H9 (cell line): Measurements from ENCODE around the gene MYO1F. TPM values are rescaled to one million over a fixed set of nuclear protein-coding genes. Genes with fewer than 3 reads are reported as not detected.

Experiments
- DNase-seq: peaks from one replicate; pipeline ENCODE4 v3.0.0-alpha.2; 2017
- H2AFZ ChIP-seq: one replicate; pipeline ENCODE4 v1.6.1; 2013; ENCODE audit warnings: mild to moderate bottlenecking, low read length, control low read depth, moderate library complexity
- H2AK5ac ChIP-seq: 2 replicates; pipeline ENCODE4 v1.6.1; 2013; ENCODE audit warnings: low read length, control low read depth, mixed read lengths; ENCODE audit not compliant: insufficient read length
- H2BK120ac ChIP-seq: one replicate; pipeline ENCODE4 v1.6.1; 2013; ENCODE audit warnings: low read depth, mild to moderate bottlenecking, low read length, control low read depth, inconsistent platforms; ENCODE audit not compliant: poor library complexity, severe bottlenecking
- H2BK12ac ChIP-seq: 2 replicates; pipeline ENCODE4 v1.6.1; 2013; ENCODE audit warnings: low read length, control low read depth, mixed read lengths, low read depth; ENCODE audit not compliant: insufficient read length
- H2BK15ac ChIP-seq: 2 replicates; pipeline ENCODE4 v1.6.1; 2013; ENCODE audit warnings: low read depth, low read length, control low read depth
- H2BK20ac ChIP-seq: one replicate; pipeline ENCODE4 v1.6.1; 2013; ENCODE audit warnings: low read depth, mild to moderate bottlenecking, low read length, control low read depth, inconsistent platforms; ENCODE audit not compliant: poor library complexity, severe bottlenecking
- H2BK5ac ChIP-seq: 2 replicates; pipeline ENCODE4 v1.6.1; 2013; ENCODE audit warnings: low read length, control low read depth, mixed read lengths; ENCODE audit not compliant: insufficient read length
- H3K14ac ChIP-seq: 2 replicates; pipeline ENCODE4 v1.6.1; 2013; ENCODE audit warnings: low read length, control low read depth; ENCODE audit not compliant: insufficient read depth
- H3K18ac ChIP-seq: 2 replicates; pipeline ENCODE4 v1.6.1; 2013; ENCODE audit warnings: low read depth, mild to moderate bottlenecking, mixed read lengths, low read length, control low read depth; ENCODE audit not compliant: insufficient read length
- H3K23ac ChIP-seq: 2 replicates; pipeline ENCODE4 v1.6.1; 2013; ENCODE audit warnings: low read length, control low read depth, mixed read lengths, low read depth; ENCODE audit not compliant: insufficient read length
- H3K23me2 ChIP-seq: 2 replicates; pipeline ENCODE4 v1.6.1; 2013; ENCODE audit warnings: low read depth, mild to moderate bottlenecking, mixed read lengths, low read length, control low read depth; ENCODE audit not compliant: insufficient read length, poor library complexity, severe bottlenecking
- H3K27ac ChIP-seq: 2 replicates; pipeline ENCODE4 v1.5.1; 2013; ENCODE audit warnings: low read length, control low read depth, mixed read lengths, low read depth; ENCODE audit not compliant: insufficient read length
- H3K27me3 ChIP-seq: 2 replicates; pipeline ENCODE4 v1.6.1; 2013; ENCODE audit warnings: low read length, control low read depth, inconsistent platforms; ENCODE audit not compliant: insufficient read depth
- H3K4ac ChIP-seq: 2 replicates; pipeline ENCODE4 v1.6.1; 2013; ENCODE audit warnings: low read depth, mild to moderate bottlenecking, control low read depth, inconsistent platforms, low read length, moderate library complexity
- H3K4me1 ChIP-seq: 2 replicates; pipeline ENCODE4 v1.6.1; 2013; ENCODE audit warnings: low read length, control low read depth, inconsistent platforms; ENCODE audit not compliant: insufficient read depth
- H3K4me2 ChIP-seq: 2 replicates; pipeline ENCODE4 v1.6.1; 2013; ENCODE audit warnings: low read length, control low read depth, mixed read lengths; ENCODE audit not compliant: insufficient read length, insufficient read depth
- H3K56ac ChIP-seq: 2 replicates; pipeline ENCODE4 v1.6.1; 2013; ENCODE audit warnings: low read depth, mild to moderate bottlenecking, mixed read lengths, low read length, control low read depth; ENCODE audit not compliant: insufficient read length
- H3K79me1 ChIP-seq: 2 replicates; pipeline ENCODE4 v1.6.1; 2013; ENCODE audit warnings: low read depth, mild to moderate bottlenecking, moderate library complexity, low read length, control low read depth, inconsistent platforms; ENCODE audit not compliant: insufficient read depth, poor library complexity, severe bottlenecking
- H3K79me2 ChIP-seq: 2 replicates; pipeline ENCODE4 v1.6.1; 2013; ENCODE audit warnings: low read length, control low read depth, inconsistent platforms; ENCODE audit not compliant: insufficient read depth
- H3K9ac ChIP-seq: 2 replicates; pipeline ENCODE4 v1.6.1; 2013; ENCODE audit warnings: low read length, control low read depth, mixed read lengths; ENCODE audit not compliant: insufficient read length; ENCODE audit errors: extremely low read depth
- H3K9me3 ChIP-seq: one replicate; pipeline ENCODE4 v1.6.1; 2013; ENCODE audit warnings: low read depth, low read length, inconsistent platforms; ENCODE audit not compliant: control insufficient read depth
- H3T11ph ChIP-seq: one replicate; pipeline ENCODE4 v1.6.1; 2013; ENCODE audit warnings: mild to moderate bottlenecking, low read length, control low read depth, inconsistent platforms
- H4K20me1 ChIP-seq: one replicate; pipeline ENCODE4 v1.6.1; 2013; ENCODE audit not compliant: control insufficient read depth, insufficient read length, insufficient read depth
- H4K5ac ChIP-seq: 2 replicates; pipeline ENCODE4 v1.6.1; 2013; ENCODE audit warnings: low read depth, mild to moderate bottlenecking, mixed read lengths, low read length, control low read depth; ENCODE audit not compliant: insufficient read length
- H4K8ac ChIP-seq: replicated peaks from 2 replicates; pipeline ENCODE4 v1.6.1; 2013; ENCODE audit warnings: low read length, control low read depth, mixed read lengths, low read depth; ENCODE audit not compliant: insufficient read length
- H4K91ac ChIP-seq: 2 replicates; pipeline ENCODE4 v1.6.1; 2013; ENCODE audit warnings: low read depth, mild to moderate bottlenecking, moderate library complexity, mixed read lengths, low read length, control low read depth; ENCODE audit not compliant: insufficient read length
- H3K27ac Mint-ChIP-seq, 3 experiments: 2 replicates in 2 of 3; 3 replicates in 1 of 3; pipeline ENCODE4 v1.8.0; 2020 to 2021; ENCODE audit warnings: mixed read lengths in 3 of 3, mild to moderate bottlenecking in 1 of 3, moderate library complexity in 1 of 3
- H3K27me3 Mint-ChIP-seq: 2 replicates; pipeline ENCODE4 v1.8.0; 2021; ENCODE audit warnings: low read depth, mild to moderate bottlenecking, moderate library complexity, mixed read lengths
- H3K36me3 Mint-ChIP-seq, 3 experiments: 2 replicates in 2 of 3; 3 replicates in 1 of 3; pipeline ENCODE4 v1.8.0; 2020 to 2021; ENCODE audit warnings: low read depth in 3 of 3, mixed read lengths in 3 of 3; ENCODE audit not compliant: insufficient read depth in 1 of 3
- H3K4me1 Mint-ChIP-seq, 2 experiments: 2 replicates each; pipeline ENCODE4 v1.8.0; 2020; ENCODE audit warnings: mixed read lengths in 2 of 2
- H3K4me3 Mint-ChIP-seq, 2 experiments: 2 replicates in 1 of 2; 3 replicates in 1 of 2; pipeline ENCODE4 v1.8.0; 2020 to 2021; ENCODE audit warnings: mild to moderate bottlenecking in 2 of 2, mixed read lengths in 2 of 2, moderate library complexity in 1 of 2
- H3K9me3 Mint-ChIP-seq, 2 experiments: 2 replicates in 1 of 2; 3 replicates in 1 of 2; pipeline ENCODE4 v1.8.0; 2020; ENCODE audit warnings: mild to moderate bottlenecking in 2 of 2, mixed read lengths in 2 of 2, moderate library complexity in 1 of 2
- CTCF ChIP-seq: fragments of 200-600 bp; sonication (generic); conservative IDR thresholded peaks from 3 replicates; pipeline ENCODE4 v1.8.0; 2021; ENCODE audit warnings: antibody characterized with exemption, mild to moderate bottlenecking
- WGBS: extraction: QIAGEN DNeasy Blood & Tissue Kit; methylation state at CpG from one replicate; pipeline ENCODE4 v1.1.7; 2013; ENCODE audit warnings: missing lambda C conversion rate, low lambda C conversion rate, mixed read lengths; ENCODE audit not compliant: insufficient read length; ENCODE audit errors: extremely low coverage; 5-methylcytosine and 5-hydroxymethylcytosine counted together
- total RNA-seq: library from RNA; stranded (reverse); gene quantifications from 2 replicates; pipeline ENCODE4 v1.2.1, GENCODE V29; 2021

MYO1F gene
- total RNA-seq, 1 experiment from 2014 or later, result 1.0 TPM

DNA sequence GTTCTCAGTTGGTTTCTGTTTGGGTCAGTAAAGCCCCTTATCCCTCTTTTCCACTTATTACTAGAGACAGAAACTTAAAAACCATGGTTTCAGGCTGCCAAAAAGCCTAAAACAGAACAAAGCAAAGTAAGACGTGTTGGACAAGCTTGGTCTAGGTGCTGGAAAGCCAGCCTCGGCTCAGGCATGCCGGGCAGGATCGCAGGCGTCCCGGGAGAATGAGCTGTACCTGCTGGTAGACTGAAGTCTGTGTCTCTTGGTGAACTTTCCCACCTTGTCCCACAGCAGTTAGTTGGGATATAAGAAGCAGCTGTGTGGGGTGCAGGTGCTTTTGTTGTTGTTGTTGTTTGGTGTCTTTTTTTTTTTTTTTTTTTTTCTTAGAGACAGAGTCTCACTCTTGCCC is 95.6 kb downstream of the MYO1F start:
- Histone ChIP-seq H3K9me3 (no peaks in the 10 kb centered on the region), H3K9ac (no peak overlapping the region), H2AFZ (no peak overlapping the region), H3K14ac (no peak overlapping the region), H3K23me2 (no peaks in the 10 kb centered on the region), H3K27ac (no peak overlapping the region), H3K4me2 (no peak overlapping the region), H2BK5ac (no peak overlapping the region), H3K4ac (no peak overlapping the region), H3K27me3 (no peaks in the 10 kb centered on the region), H2AK5ac (no peak overlapping the region), H2BK15ac (no peak overlapping the region), H4K8ac (no peak overlapping the region), H2BK20ac (no peak overlapping the region), H4K20me1 (peaks cover 2% of the 10 kb centered on the region), H2BK12ac (no peak overlapping the region), H4K5ac (no peak overlapping the region), H3K56ac (no peak overlapping the region), H3T11ph (no peak overlapping the region), H3K23ac (no peak overlapping the region), H3K79me2 (peaks cover 25% of the 10 kb centered on the region; the same call in 1 of the 2 replicates), H3K79me1 (no peaks in the 10 kb centered on the region), H4K91ac (no peak overlapping the region), H2BK120ac (no peak overlapping the region), H3K4me1 (no peaks in the 10 kb centered on the region), H3K18ac (no peak overlapping the region)
- no peak overlapping the region for H3K4me3 Mint-ChIP-seq
- DNase-seq, result no peak
- WGBS, result no CpG with 5 or more reads among the region's 6 CpGs
- peaks cover 41 to 87% (median 85%) of the 10 kb centered on the region in 3 experiments; a peak in 6 of 7 replicates for H3K36me3 Mint-ChIP-seq
- peak overlapping the region in 2 of 3 experiments; percentile 80 to 88; a peak in 4 of 7 replicates for H3K27ac Mint-ChIP-seq
- H3K4me1 Mint-ChIP-seq, result peaks cover 6% of the 10 kb centered on the region in 2 experiments; a peak in 1 of 4 replicates
- no peaks in the 10 kb centered on the region for H3K9me3 Mint-ChIP-seq
- TF ChIP-seq CTCF, result no peak
- H3K27me3 Mint-ChIP-seq, result no peaks in the 10 kb centered on the region; the same call in 1 of the 2 replicates
